Upper lobe of right lung (tissue), 1 donor: Measurements from ENCODE around the gene GRK3. TPM values are rescaled to one million over a fixed set of nuclear protein-coding genes. Genes with fewer than 3 reads are reported as not detected.

ENCODE experiments used
- ATAC-seq: fragments of 200-7000 bp; cut with Tn5 transposase; one replicate; pipeline ENCODE4 v1.9.1; 2020; ENCODE audit warnings: mild to moderate bottlenecking, moderate library complexity
- DNase-seq: peaks from one replicate; pipeline ENCODE4 v3.0.0-alpha.2; 2020
- H3K27ac ChIP-seq: fragments of 200-600 bp; one replicate; pipeline ENCODE4 v1.8.0; 2022
- H3K27me3 ChIP-seq: fragments of 200-600 bp; one replicate; pipeline ENCODE4 v1.8.0; 2022; ENCODE audit warnings: mild to moderate bottlenecking
- H3K36me3 ChIP-seq: fragments of 200-600 bp; one replicate; pipeline ENCODE4 v1.8.0; 2022
- H3K4me1 ChIP-seq: fragments of 200-600 bp; one replicate; pipeline ENCODE4 v1.8.0; 2022
- H3K4me3 ChIP-seq: fragments of 200-600 bp; one replicate; pipeline ENCODE4 v1.8.0; 2022; ENCODE audit warnings: mild to moderate bottlenecking
- H3K9me3 ChIP-seq: fragments of 200-600 bp; one replicate; pipeline ENCODE4 v1.8.0; 2022
- intact Hi-C: fragments of 100-400 bp; cut with DNase I; formaldehyde crosslinking; loops from one replicate; pipeline ENCODE4 v1.11.0; 2022
- total RNA-seq: library from RNA; stranded (reverse); fragmentation: NEBNext Ultra II Directional; extraction: Animal tissue kit (Norgen Biotek cat#: 25700); gene quantifications from one replicate; pipeline ENCODE4 v1.2.1, GENCODE V29; 2021
- TF ChIP-seq, protein P1 (sequence below): fragments of 200-600 bp; IDR thresholded peaks from one replicate; pipeline ENCODE4 v1.8.0; 2022; ENCODE audit warnings: antibody characterized with exemption
- donor health status: DM: no; HTN: yes; CAD: no; lungs with severe emphysema.

The GRK3 gene
- total RNA-seq, 1 donor from 2014 or later, result 26.0 TPM

DNA sequence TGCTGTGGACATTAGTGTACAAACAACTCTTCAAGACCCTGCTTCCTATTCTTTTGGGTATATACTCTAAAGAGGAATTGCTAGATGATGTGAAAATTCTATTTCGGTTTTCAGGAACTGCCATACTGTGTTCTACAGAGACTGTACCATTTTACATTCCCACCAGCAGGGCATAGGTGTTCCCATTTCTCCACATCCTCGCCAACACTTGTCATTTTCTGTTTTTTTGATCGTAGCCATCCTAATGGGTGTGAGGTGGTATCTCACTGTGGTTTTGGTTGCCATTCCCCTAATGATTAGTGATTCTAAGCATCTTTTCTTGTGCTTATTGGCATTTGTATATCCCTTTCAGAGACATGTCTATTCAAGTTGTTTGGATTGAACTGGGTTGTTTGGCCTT, 29.8 kb upstream of the GRK3 start:
- no peaks in the 10 kb centered on the region for H3K4me1 ChIP-seq
- no peaks in the 10 kb centered on the region for H3K36me3 ChIP-seq
- ATAC-seq, result no peak
- intact Hi-C loops, result no loop called here
- TF ChIP-seq, protein P1, sequence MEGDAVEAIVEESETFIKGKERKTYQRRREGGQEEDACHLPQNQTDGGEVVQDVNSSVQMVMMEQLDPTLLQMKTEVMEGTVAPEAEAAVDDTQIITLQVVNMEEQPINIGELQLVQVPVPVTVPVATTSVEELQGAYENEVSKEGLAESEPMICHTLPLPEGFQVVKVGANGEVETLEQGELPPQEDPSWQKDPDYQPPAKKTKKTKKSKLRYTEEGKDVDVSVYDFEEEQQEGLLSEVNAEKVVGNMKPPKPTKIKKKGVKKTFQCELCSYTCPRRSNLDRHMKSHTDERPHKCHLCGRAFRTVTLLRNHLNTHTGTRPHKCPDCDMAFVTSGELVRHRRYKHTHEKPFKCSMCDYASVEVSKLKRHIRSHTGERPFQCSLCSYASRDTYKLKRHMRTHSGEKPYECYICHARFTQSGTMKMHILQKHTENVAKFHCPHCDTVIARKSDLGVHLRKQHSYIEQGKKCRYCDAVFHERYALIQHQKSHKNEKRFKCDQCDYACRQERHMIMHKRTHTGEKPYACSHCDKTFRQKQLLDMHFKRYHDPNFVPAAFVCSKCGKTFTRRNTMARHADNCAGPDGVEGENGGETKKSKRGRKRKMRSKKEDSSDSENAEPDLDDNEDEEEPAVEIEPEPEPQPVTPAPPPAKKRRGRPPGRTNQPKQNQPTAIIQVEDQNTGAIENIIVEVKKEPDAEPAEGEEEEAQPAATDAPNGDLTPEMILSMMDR, result no peak
- no peaks in the 10 kb centered on the region for H3K9me3 ChIP-seq
- no peak overlapping the region for H3K27ac ChIP-seq
- H3K4me3 ChIP-seq, result no peak overlapping the region
- DNase-seq, result no peak
- no peaks in the 10 kb centered on the region for H3K27me3 ChIP-seq

DNA sequence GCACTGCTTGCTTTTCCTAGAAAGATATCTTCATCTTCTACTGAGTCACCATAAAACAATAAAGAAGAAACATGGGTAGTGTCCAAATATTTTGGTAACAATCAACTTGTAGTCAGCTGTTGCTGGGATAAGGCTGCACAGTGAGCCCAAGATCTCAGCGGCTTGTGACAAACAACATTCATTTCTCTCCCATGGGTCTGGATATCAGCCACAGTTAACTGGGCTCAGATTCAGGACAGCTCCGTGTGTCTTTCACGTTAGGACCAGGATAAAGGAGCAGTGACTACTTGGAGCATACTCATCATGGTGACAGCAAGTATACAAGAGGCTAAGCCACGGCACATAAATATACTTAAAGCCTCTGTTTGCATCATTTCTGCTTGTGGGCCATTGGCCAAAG, 27.9 kb upstream of the GRK3 start:
- Histone ChIP-seq H3K36me3 (no peaks in the 10 kb centered on the region), H3K4me3 (no peak overlapping the region), H3K27ac (no peak overlapping the region), H3K4me1 (no peaks in the 10 kb centered on the region), H3K9me3 (no peaks in the 10 kb centered on the region), H3K27me3 (no peaks in the 10 kb centered on the region)
- no peak for ATAC-seq
- TF ChIP-seq, protein P1, result no peak
- intact Hi-C loops, result no loop called here
- no peak for DNase-seq

DNA sequence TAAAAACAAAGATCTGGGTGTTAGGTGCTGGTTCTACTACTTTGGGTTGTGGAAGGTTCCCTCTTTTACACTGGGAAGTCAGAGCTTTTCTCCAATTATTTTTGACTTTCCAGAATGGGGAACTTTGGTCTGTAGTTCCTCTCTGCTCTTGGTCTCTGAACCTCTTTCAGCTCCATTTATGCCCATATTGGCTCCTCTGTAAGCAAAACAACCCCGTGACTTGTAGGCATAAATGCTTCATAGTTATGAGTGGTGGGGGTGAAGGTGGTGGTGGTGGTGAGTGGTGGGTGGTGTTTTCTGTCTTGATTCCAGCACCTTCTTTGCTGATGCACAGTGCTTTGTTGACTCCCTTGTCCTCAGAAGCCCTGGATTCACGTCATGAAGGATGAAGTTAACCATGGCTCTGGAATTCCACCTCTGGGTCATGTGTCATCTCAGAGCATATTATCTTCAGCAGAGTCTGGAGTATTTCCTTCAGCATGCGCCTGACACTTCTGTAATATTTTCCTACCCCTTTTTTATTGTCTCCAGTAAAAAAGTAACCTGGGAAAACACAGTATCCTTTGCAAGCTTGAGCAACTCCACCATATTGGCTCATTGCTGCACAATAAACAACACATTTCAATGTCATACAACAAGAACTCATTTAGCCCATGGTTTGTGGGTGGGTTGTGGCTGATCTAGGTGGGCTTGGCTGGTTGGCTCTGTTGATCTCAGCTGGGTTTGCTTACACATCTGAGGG, 24.1 kb upstream of the GRK3 start:
- peaks cover 4% of the 10 kb centered on the region for H3K4me1 ChIP-seq
- H3K27me3 ChIP-seq, result no peaks in the 10 kb centered on the region
- no peaks in the 10 kb centered on the region for H3K9me3 ChIP-seq
- H3K27ac ChIP-seq, result no peak overlapping the region
- ATAC-seq, result peak; percentile 50
- TF ChIP-seq, protein P1, result no peak
- no peak overlapping the region for H3K4me3 ChIP-seq
- DNase-seq, result no peak
- intact Hi-C loops, result no loop called here
- H3K36me3 ChIP-seq, result no peaks in the 10 kb centered on the region

DNA sequence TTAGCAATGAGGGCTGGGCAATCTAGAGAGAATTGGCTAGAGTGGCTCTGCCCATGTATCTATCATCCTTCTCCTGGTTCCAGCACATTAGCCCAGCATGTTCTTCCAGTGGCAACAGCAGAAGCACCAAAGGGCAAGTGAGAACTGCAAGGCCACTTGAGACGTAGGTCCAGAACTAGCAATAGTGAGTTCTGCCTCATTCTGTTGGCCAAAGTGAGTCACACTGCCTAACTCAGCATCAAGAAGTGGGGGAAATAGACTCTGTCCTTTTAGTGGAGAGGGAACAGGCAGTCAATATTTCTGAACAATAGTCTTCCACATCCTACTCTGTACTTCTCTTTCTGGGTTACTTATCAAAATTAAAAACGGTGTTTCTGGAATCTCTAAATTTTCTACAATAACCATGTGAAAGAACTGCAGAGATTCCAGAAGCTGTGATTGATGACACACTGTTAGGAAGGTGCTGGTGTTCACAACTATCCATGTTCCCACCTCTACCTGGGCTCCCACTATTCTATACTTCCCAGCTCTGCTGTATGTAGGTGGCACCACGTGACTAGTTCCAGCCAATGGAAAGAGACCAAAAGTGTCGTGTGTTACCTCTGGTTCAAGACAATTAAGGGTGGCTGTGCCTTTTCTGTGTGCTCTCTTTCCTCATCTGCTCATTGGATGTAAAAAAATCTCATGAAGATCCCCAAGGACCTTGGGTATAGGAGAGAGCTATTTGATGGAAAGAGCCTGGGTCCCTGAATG, 23.4 kb upstream of the GRK3 start:
- TF ChIP-seq, protein P1, result no peak
- DNase-seq (no peak), ATAC-seq (no peak)
- no peaks in the 10 kb centered on the region for H3K27me3 ChIP-seq
- peaks cover 4% of the 10 kb centered on the region for H3K4me1 ChIP-seq
- intact Hi-C loops, result no loop called here
- no peak overlapping the region for H3K27ac ChIP-seq
- H3K36me3 ChIP-seq, result no peaks in the 10 kb centered on the region
- no peaks in the 10 kb centered on the region for H3K9me3 ChIP-seq
- no peak overlapping the region for H3K4me3 ChIP-seq

DNA sequence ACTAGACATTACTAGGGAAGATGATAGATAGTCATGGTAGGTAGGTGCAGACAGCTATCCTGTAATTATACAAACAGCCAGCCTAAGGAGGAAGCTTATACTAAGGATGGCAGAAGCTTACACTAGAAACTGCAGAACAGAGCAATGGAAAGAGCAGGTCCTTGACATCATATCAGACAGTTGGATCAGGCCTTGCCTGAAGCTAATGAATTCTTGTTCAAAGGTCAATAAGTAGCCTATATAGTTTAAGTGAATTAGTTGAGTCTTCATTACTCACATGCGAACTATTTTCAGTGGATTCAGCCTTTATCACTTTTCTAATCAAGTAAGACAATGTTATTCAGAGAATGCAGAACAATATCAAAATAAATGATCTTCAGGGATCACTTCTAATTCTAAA, 22.3 kb upstream of the GRK3 start:
- H3K27me3 ChIP-seq, result no peaks in the 10 kb centered on the region
- ATAC-seq (no peak), DNase-seq (no peak)
- TF ChIP-seq, protein P1, result no peak
- peaks cover 4% of the 10 kb centered on the region for H3K4me1 ChIP-seq
- no peak overlapping the region for H3K27ac ChIP-seq
- intact Hi-C loops, result no loop called here
- H3K4me3 ChIP-seq, result no peak overlapping the region
- H3K36me3 ChIP-seq, result no peaks in the 10 kb centered on the region
- H3K9me3 ChIP-seq, result no peaks in the 10 kb centered on the region
